GM21447 (cell line): ENCODE results near the gene DNAJB11.
"Not testable (repeated sequence)": the region's sequence is repeated elsewhere in the genome, so short reads cannot be mapped to it uniquely, and the experiment has no call there.

Experiments used
- ATAC-seq: cut with Tn5 transposase; IDR thresholded peaks from one replicate; pipeline ENCODE4 v1.9.1; 2021; ENCODE audit not compliant: unreplicated experiment

Gene DNAJB11

DNA sequence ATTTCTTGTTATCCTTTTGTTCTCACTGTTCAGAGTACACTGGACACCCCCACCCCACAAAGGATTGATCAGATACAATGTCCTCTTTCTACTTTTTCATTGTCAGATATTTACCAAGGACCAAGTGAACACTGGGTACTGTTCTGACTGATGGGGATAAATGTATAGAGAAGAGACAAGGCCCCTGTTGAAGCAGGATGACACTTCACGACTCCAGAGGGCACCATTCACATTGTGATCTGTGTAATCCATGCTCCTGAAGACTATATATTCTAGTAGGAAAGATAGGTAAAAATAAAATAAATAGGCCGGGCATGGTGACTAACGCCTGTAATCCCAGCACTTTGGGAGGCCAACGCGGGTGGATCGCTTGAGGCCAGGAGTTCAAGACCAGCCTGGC, 19.1 kb upstream of the DNAJB11 start:
- ATAC-seq = no peak

DNA sequence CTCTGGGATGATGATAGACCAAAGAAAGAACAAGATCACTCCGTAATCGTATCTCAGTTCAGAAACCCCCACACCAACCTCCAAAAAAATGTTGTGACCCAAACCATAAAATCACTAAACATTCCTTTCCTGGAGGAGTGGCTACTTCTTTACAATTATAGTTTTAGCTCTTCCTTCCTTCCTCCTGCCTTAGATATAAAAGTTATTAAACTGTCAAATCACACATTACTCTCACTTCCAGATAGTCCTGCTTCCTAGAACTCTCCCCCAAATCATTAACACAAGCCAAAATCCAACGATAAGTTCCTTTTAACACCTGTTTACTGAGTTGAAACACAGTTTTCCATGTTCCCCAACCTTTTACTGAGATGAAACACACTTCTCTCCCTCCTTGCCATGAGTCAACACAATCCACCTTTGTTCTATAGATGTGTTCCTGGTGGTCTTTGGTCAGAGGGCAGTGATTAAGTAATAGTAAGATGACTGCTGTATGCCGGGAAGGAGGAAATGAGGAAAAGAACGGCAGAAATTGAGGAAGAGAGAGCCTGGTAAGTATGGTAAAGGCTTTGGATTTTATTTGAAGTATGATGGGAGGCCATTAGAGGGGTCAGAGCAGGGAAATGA, 18.0 kb upstream of the DNAJB11 start:
- ATAC-seq = no peak

DNA sequence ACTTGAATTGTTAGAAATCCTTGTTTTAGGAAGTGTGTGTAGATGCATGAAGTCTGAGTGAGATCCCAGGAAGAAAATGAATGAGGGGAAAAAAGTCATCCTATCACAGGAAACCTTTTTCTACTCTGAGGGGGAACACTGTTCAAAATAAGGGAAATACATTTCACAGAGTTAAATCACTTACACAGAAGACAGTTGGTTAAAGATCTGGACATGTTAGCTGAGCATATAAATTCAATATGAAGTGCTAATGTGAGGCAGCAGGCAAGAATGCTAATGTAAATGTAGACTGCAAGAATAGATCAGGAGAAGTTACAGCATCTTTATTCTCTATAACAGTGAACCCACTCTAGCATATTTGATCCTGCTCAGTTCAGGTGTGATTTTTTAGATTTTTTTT, 5.9 kb upstream of the DNAJB11 start:
- no peak for ATAC-seq

DNA sequence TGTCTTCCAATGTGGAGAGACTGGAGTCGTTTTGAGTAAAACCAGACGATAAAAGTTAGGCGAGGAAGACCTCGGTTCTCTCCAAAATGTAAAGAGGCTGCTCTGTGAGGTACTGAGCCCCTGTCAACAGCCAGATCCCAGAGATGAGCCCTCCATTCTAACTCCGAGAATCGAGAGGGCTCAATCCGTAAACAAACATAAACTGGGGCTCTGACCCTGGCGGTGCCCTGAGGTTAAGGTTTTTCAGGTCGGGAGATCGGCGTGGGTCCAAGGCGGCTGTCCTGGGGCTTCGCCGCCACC, 3.8 kb upstream of the DNAJB11 start:
- ATAC-seq = peak; percentile 2

DNA sequence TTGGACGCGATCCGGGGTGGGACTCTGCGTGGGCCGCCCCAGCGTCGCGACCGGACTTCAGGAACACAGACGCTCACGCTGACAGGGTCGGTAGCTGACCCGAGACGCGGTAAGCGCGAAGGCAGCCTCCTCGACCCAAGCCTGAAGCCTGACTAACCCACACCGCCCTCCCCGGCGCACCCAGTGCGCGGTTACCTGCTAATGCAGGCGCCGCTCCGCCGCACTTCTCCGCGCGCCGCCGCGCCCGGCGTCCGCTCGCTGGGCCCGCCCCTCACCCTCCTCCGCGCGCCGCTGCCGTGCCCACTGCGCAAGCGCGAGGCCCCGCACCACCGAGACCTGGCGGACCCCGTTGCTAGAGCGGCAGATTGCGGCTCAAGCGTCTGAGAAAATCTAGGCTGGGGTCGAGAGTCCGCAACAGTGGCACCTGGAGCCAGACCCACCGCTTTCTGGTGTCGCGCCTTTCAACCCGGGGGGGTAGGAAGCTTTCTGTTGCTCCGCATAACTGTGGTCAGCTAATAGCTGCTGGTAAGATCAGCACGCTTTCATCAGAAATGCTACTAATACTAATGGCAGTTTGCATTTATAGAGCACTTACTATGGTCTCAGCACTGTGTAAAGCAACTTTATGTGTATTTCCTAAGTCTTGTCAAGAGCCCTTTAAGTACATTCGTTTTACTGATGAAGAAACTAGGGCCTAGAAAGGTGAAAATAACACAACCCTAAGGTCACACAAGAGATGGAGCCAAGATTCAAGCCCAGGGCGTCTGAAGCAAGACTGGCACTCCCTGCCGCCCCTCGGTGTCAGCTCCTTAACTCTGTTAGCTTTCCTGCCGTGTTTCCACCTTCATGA, 3.2 kb upstream of the DNAJB11 start, which contains the start of gene TBCCD1:
Gene TBCCD1 (minus strand): TSS at position 268 of the 850 bp plus-strand sequence. CDS start 3,010 bp downstream, outside the sequence.
- ATAC-seq = peak; percentile 37

DNA sequence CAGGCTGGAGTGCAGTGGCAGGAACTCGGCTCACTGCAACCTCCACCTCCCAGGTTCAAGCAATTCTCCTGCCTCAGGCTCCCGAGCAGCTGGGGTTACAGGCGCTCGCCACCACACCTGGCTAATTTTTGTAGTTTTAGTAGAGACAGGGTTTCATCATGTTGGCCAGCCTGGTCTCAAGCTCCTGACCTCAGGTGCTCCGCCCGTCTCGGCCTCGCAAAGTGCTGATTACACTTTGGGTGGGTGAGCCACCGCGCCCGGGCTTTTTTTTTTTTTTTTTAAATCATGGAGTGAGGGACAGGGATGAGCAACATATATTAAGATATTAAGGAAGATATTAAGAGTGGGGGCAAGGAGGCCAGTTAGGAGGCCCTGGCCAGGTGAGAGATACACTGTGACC, 1.2 kb upstream of the DNAJB11 start:
- not testable (repeated sequence) for ATAC-seq

DNA sequence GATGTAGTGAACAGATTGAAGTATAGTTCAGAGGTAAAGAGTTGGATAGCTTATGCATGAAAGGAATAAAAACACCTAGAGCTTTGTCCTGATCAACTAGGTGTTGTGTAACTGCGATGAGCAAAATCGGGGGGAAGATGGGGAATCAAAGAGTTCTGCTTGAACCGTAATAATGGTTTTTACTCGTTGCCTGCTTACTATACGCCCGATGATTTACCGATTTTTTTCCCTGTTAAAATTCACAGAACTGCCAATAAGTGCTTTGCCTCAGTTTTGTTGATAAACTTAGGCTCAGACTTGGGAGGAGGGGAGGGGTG, 783 bp upstream of the DNAJB11 start:
- ATAC-seq = no peak

DNA sequence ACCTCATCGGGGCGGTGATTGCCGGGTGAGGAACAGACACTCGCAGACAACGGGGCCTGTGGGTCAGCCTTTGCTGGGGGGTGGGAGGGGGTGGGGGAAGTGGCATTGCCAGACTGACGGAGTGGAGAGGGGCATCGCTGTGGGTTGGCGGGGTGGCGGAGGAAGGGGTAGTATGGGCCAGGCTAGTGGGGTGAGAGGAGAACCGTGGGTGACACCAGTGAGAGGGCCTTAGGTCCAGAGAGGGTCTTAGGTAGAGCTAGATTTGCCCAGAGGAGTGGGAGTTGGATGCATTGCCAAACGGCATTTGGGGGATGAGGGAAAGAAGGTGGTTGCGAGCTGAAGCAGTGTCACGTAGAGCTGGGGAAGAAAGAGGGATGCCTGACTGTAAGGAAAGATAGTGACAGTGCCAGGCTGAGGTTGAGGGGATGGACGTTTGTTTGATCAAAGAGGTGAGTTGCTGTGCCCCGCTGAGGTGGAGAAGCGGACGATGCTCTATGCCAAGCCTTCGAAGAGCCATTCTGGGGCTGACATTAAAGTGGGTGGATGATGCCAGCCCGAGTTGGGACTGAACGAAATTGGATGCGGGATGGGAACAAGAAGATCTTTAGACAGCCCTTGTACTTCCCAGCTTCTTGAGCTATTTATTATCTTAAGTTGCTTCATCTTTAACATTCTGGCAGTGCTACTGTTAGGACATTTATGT, 572 bp downstream of the DNAJB11 start:
- ATAC-seq = no peak

DNA sequence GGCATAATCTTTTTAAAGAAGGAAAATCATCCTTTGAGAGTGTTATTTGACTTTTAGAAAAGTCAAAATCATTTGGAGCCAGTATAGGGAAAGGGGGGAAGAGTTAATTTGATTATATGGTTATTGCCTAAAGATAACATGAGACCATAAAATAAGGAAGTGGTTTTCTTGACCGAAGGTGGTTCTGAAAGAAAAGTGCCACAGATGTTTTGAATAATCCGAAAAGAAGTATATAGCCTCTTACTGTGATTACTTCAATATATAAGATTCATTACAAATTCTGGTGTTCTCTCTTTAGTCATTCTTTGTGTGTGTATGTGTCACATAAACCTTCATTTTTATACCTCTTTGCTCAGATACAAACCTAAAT, 1.1 kb downstream of the DNAJB11 start:
- no peak for ATAC-seq

DNA sequence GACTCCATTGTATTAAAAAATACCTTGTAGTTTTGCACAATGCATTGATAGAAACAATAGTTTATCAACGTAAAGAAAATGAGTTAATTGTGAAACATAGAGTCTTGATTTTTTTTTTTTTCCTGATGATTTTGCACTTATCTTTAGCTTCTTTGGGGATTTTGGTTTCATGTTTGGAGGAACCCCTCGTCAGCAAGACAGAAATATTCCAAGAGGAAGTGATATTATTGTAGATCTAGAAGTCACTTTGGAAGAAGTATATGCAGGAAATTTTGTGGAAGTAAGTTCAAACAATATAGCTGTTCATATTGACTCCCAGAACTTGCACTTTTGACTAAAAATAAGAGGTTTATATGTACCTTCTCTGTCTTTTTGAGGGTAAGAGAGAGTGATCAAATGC, 7.0 kb downstream of the DNAJB11 start:
- ATAC-seq = no peak

DNA sequence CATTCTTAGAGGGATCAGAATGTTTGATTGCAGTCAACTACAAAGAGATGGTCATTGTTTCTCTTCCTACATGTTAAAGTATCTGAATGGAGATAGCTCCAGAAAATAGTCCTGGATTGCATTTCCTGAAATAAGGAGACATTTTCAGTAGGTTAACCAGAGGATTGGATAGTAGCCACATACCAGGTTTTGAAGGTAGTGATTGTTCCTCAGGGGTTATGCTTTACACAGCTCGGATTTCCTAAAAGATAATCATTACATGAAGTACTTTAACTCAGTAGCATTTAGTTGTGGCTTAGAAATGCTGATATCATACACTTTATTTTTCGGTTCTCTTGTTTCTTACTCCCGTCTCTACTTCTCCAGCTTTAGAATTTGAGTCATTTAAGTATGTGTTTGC, 10.3 kb downstream of the DNAJB11 start:
- ATAC-seq = no peak

DNA sequence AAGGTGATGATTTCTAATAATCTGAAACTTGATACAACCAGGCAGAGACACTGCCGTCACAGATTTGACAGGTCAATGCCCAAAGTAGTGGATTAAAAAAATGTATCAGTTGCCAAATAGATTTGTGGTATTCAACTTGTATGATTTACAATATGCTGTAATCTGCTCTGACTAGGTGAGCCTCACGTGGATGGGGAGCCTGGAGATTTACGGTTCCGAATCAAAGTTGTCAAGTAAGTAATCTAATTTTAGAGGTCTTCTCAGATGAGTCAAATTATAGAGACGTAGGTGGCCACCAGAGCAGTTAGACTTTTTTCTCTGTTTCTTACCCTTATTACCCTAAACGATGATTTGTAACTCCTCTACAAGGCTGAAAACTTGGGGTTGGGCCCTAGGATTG, 12.0 kb downstream of the DNAJB11 start:
- ATAC-seq = no peak

DNA sequence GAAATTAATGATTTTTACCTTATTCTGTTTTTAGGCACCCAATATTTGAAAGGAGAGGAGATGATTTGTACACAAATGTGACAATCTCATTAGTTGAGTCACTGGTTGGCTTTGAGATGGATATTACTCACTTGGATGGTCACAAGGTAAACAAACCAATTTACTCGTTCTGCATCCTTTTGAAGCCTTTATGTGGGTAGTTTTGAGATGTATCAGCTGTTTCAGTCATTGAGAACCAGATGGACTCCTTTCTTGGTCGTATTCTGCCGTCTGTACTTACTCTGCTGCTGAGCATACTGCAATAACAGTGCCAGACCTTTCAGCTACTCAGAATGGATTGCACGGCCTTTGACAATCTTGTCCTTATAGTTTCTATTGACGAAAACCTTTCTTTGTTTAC, 13.3 kb downstream of the DNAJB11 start:
- ATAC-seq = no peak

DNA sequence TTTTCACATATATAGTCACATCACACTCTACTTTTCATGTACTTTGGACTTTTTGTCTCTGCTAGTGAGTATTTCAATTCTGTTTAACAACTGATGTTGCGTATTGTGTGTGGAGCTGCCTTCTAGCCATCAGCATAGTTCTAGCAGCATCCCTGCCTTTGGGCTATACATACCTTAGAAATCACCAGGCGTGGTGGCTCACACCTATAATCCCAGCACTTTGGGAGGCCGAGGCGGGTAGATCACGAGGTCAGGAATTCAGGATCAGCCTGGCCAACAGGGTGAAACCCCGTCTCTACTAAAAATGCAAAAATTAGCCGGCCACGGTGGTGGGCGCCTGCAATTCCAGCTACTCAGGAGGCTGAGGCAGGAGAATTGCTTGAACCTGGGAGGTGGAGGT, 15.7 kb downstream of the DNAJB11 start:
- ATAC-seq = not testable (repeated sequence)

DNA sequence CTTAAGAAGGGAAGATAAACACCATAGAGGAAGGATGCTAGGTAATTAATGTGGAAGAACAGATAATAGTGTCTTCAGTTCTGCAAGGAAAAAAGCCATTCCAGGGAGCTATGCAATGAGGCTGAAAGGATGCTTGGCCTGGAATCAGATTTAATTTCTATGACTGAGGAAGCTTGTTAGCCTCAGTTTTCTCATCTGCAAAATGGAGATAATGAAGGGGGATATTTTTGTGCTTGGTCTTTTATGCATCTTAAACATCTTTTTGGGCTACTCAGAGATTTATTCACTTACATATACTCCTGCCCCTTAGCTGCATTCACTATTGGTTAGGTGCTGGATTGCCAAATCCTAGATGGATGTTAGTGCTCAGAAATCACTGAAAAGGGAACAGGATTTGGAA, 16.7 kb downstream of the DNAJB11 start:
- no peak for ATAC-seq

DNA sequence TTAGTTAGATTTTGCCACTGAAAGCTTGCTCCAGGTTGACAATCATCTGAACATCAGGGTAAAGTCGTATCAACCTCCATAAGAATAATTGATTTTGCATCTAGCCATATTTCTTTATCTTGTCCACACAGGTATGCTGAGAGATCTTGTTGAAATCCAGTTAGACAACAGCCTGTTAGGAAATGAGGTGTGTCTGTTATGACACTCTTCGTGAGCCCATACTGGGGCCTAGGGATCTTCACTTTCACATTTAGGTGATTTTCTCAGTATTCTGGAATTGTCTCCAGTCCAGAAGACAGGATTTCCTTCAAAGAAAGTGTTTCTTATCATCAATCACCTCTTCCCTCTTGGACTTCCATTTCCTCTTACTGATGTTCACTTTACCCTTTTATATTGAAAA, 18.1 kb downstream of the DNAJB11 start:
- no peak for ATAC-seq

DNA sequence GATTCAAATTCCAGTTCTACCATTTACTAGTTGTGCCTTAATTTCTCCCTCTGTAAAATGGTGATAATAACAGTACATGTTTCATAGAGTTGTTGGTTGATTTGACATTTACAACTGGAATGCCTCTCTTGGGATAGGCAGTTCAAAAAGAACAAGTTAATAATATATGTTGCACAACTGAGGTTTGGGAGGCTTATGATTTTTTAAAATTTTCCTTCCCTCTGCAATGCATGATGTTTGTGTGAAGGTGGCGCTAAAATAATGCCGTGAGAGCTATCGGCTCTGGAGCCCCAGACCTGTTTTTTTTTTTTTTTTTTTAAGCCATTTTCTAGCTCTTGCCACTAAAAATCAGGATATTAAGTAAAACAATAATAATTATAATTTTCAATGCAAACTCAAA, 18.6 kb downstream of the DNAJB11 start:
- ATAC-seq = no peak

DNA sequence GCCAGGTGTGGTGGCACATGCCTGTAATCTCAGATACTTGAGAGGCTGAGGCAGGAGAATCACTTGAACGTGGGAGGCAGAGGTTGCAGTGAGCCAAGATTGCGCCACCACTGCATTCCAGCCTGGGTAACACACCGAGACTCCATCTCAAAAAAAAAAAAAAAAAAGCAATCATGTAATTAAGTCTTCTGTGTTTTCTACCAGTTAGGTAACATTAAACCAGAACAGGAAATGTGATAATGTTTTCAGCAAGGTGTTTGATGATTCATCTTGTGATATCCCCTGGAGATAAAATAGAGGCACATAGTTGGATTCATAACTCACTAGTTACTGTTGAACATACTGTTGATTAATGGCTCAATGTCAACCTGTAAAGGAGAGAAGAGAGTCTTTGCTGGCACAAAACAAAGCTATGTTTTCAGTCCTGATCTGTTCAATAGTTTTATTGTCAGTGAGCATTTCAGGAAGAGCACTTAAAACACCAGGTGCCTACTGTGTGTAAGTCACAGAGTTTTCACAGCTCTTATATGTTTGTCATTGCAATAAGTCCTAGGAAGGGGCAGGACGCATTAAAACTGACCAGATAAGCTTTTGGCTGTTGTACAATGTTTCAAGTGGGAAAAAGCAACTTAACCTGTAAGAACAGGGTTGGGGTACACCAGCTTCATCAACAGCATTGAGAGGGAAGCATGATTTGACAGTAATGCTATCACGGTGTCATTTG, 19.5 kb downstream of the DNAJB11 start:
- ATAC-seq = no peak

DNA sequence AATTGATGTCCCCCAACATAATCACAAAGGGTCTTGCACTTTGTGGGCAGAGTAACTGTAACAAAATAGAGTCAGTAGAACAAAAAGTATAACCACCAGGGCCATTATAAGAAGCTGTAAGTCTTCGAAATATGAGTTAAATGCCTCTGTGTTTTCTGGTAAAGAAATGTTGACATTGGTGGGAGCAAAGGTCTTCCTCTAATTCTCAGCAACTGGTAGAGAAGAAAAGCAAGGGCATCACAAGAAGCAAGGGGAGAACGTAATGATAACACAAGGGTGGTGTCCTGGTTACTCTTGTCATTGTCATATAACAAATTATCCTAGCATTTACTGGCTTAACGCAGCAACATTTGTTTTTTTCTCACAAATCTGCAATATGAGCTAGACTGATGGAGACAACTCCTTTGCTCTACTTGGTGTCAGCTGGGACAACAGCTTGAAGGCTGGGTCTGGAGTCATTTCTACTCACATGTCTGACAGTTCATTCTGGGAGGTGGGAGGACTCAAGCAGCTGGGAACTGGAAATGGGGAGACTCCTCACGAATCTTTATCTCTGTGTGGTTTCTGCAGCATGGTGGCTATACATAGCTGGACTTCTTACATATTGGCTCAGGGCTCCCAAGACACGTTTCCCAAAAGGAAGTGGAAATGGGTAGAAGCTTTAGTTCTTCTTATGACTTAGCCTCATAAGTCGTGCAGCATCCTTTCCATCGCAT, 20.2 kb downstream of the DNAJB11 start:
- no peak for ATAC-seq

DNA sequence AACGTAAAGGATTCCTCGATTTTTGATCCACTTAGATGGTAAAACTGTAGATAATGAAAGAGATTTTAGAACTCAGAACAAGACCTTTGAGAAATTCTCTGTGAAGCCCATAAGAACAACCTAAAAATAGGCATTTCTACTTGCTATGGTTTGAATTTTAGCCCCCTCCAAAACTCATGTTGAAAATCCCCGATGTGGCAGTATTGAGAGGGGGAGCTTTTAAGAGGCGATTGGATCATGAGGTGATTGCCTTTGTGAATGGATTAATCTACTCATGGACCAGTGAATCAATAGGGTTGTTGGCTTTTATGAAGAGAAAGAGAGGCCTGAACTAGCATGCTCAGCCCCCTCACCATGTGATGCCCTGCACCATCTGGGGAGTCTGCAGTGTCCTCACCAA, 22.2 kb downstream of the DNAJB11 start:
- ATAC-seq = no peak

DNA sequence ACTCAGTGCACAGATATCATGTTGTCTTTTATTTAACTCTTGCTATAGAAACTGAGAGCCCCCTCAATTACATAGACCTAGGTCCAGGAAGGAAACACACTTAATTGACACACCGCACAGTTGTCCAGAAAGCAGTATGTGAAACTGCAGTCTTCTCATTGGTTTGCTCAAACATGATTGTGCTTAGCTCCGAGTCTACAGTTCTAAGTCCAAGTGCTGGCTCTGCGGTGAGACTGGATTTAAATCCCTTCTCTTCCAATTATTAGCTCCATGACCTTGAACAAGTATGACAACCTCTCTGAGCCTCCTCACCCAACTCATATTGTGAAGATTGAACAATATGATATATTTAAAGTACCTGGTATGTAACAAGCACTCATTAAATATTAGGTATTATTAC, 23.3 kb downstream of the DNAJB11 start:
- no peak for ATAC-seq
